Liver (tissue), 10 donors: Measurements from ENCODE around the gene SWT1. TPM values are rescaled to one million over a fixed set of nuclear protein-coding genes. Genes with fewer than 3 reads are reported as not detected.

ENCODE experiments used
- DNase-seq: peaks from one replicate; pipeline ENCODE4 v3.0.0-alpha.2; 2017; ENCODE audit warnings: low spot score
- H3K27ac ChIP-seq, 2 donors: one replicate each; pipeline ENCODE4 v1.7.0; 2013; ENCODE audit warnings: inconsistent platforms in 2 of 2, low read length in 2 of 2, control low read depth in 1 of 2, low read depth in 1 of 2, mild to moderate bottlenecking in 1 of 2
- H3K27me3 ChIP-seq, 4 donors: one replicate each; pipeline versions ENCODE4 v1.6.1 to v1.7.0; 2013; ENCODE audit warnings: low read length in 3 of 4, inconsistent platforms in 1 of 4, mild to moderate bottlenecking in 1 of 4, moderate library complexity in 1 of 4; ENCODE audit not compliant: control insufficient read depth in 4 of 4, insufficient read depth in 4 of 4
- H3K36me3 ChIP-seq, 4 donors: one replicate each; pipeline versions ENCODE4 v1.6.1 to v1.7.0; 2013; ENCODE audit warnings: low read length in 3 of 4, mild to moderate bottlenecking in 3 of 4, low read depth in 1 of 4, moderate library complexity in 1 of 4; ENCODE audit not compliant: control insufficient read depth in 4 of 4, insufficient read depth in 3 of 4
- H3K4me1 ChIP-seq, 4 donors: one replicate each; pipeline versions ENCODE4 v1.6.1 to v1.7.0; 2013; ENCODE audit warnings: low read length in 3 of 4, mild to moderate bottlenecking in 3 of 4, moderate library complexity in 1 of 4; ENCODE audit not compliant: control insufficient read depth in 4 of 4, insufficient read depth in 4 of 4
- H3K4me3 ChIP-seq, 3 donors: one replicate each; pipeline versions ENCODE4 v1.6.1 to v1.7.0; 2013; ENCODE audit warnings: low read length in 3 of 3, control low read depth in 1 of 3, low read depth in 1 of 3, mild to moderate bottlenecking in 1 of 3
- H3K9ac ChIP-seq, 2 donors: one replicate each; pipeline ENCODE4 v1.7.0; 2013; ENCODE audit warnings: low read length in 2 of 2, mild to moderate bottlenecking in 2 of 2, moderate library complexity in 2 of 2, control low read depth in 1 of 2, low read depth in 1 of 2
- H3K9me3 ChIP-seq, 4 donors: one replicate each; pipeline versions ENCODE4 v1.6.1 to v1.7.0; 2013; ENCODE audit warnings: low read length in 3 of 4; ENCODE audit not compliant: control insufficient read depth in 4 of 4
- CTCF ChIP-seq: fragments of 150-350 bp; IDR thresholded peaks from 2 replicates; pipeline ENCODE4 v1.5.1; 2017; ENCODE audit warnings: improper control_type of control experiment, low read depth, low read length; ENCODE audit not compliant: missing input control
- FOXA2 ChIP-seq: IDR thresholded peaks from 2 replicates; pipeline ENCODE4 v1.6.1; 2016; ENCODE audit warnings: antibody characterized with exemption
- GABPA ChIP-seq, 2 donors: IDR thresholded peaks in 1 of 2; conservative IDR thresholded peaks in 1 of 2; 2 replicates each; pipeline ENCODE4 v1.6.1; 2016; ENCODE audit warnings: antibody characterized with exemption in 2 of 2, mild to moderate bottlenecking in 1 of 2, moderate library complexity in 1 of 2
- HNF4A ChIP-seq, 2 donors: conservative IDR thresholded peaks; 2 replicates each; pipeline ENCODE4 v1.6.1; 2016; ENCODE audit warnings: antibody characterized with exemption in 2 of 2, mild to moderate bottlenecking in 2 of 2
- HNF4G ChIP-seq: IDR thresholded peaks from 2 replicates; pipeline ENCODE4 v1.6.1; 2016; ENCODE audit warnings: antibody characterized with exemption
- JUND ChIP-seq, 2 donors: IDR thresholded peaks; 2 replicates each; pipeline ENCODE4 v1.6.1; 2016; ENCODE audit warnings: antibody characterized with exemption in 2 of 2
- MAX ChIP-seq: IDR thresholded peaks from 2 replicates; pipeline ENCODE4 v1.6.1; 2016; ENCODE audit warnings: antibody characterized with exemption
- RAD21 ChIP-seq, 2 donors: IDR thresholded peaks; 2 replicates each; pipeline ENCODE4 v1.6.1; 2016; ENCODE audit warnings: antibody characterized with exemption in 2 of 2, mild to moderate bottlenecking in 2 of 2
- TAF1 ChIP-seq: conservative IDR thresholded peaks from 2 replicates; pipeline ENCODE4 v1.6.1; 2016; ENCODE audit warnings: antibody characterized with exemption, mild to moderate bottlenecking
- polyA plus RNA-seq, 2 donors: library from polyadenylated mRNA; stranded (reverse) in 1 of 2; unstranded in 1 of 2; fragments of 200-250 nt in 1 of 2; fragments of >200 nt in 1 of 2; fragmentation: Nextera tagmentation in 1 of 2; extraction: Ambion mirVana in 1 of 2; gene quantifications; one replicate each; pipeline versions ENCODE4 v1.2.1 to v1.2.3, GENCODE V29; 2013 to 2015
- small RNA-seq: library from RNA; depleted of rRNA; stranded (forward); fragments of <200 nt; gene quantifications from one replicate; pipeline ENCODE3, GENCODE V24; 2014
- total RNA-seq, 2 donors: library from RNA; depleted of rRNA; stranded (reverse); fragments of >200 nt; gene quantifications; one replicate each; pipeline ENCODE4 v1.2.3, GENCODE V29; 2014
- donor health status: healthy.
- donor health status: healthy.
- donor health status: healthy.
- donor health status: healthy.
- donor health status: healthy.

Gene SWT1
- total and polyA plus RNA-seq, 4 donors: 0.99 to 7.8 (median 2.9) TPM

- DNase-seq: no peak
- Histone ChIP-seq H3K27me3 (no peaks in the 10 kb centered on the region), H3K9me3 (no peaks in the 10 kb centered on the region), H3K36me3 (no peaks in the 10 kb centered on the region), H3K9ac (no peak overlapping the region), H3K4me1 (no peaks in the 10 kb centered on the region), H3K4me3 (no peak overlapping the region), H3K27ac (no peak overlapping the region)
- TF ChIP-seq GABPA (IDR thresholded peaks at IDR 0.05 in 1 of 2, conservative IDR thresholded peaks at IDR 0.05 in 1 of 2) (no peak), HNF4G (no peak), MAX (no peak), FOXA2 (no peak), TAF1 (no peak), HNF4A (conservative IDR thresholded peaks at IDR 0.05) (no peak), RAD21 (IDR thresholded peaks at IDR 0.05) (no peak), CTCF (no peak), JUND (IDR thresholded peaks at IDR 0.05) (no peak)
Measured at GRCh38 chr1:185341196-185341781, 184.3 kb downstream of the SWT1 start.

Small RNA genes within 50 kb of the gene (small RNA-seq; reads per million reads assigned to genes)
- not detected for gene RF00019

Other genes starting within 250 kb of the SWT1 start
- gene NIBAN1, start 182.7 kb upstream of the SWT1 start, total RNA-seq: 1 to 10 TPM; 4.3 to 5.5 TPM
- 1 to 10 TPM in 1 of 2 donors, under 1 TPM in 1; 0.50 to 1.3 TPM for gene NIBAN1, start 182.7 kb upstream of the SWT1 start, polyA plus RNA-seq
- gene RNF2, start 111.6 kb upstream of the SWT1 start, total RNA-seq: 10 to 100 TPM in 1 of 2 donors, 1 to 10 TPM in 1; 6.5 to 17.3 TPM
- gene RNF2, start 111.6 kb upstream of the SWT1 start, polyA plus RNA-seq: 1 to 10 TPM; 2.9 to 3.2 TPM
- 10 to 100 TPM; 14.6 to 33.9 TPM for gene TRMT1L, start 214 bp upstream of the SWT1 start, total RNA-seq
- gene TRMT1L, start 214 bp upstream of the SWT1 start, polyA plus RNA-seq: 1 to 10 TPM; 4.3 to 5.1 TPM
- gene IVNS1ABP, start 160.1 kb downstream of the SWT1 start, total RNA-seq: 10 to 100 TPM; 33.2 to 83.4 TPM
- gene IVNS1ABP, start 160.1 kb downstream of the SWT1 start, polyA plus RNA-seq: 10 to 100 TPM; 14.2 to 34.8 TPM